Gastrocnemius medialis (tissue), 4 donors: ENCODE results near the gene SYT2.

Experiments
- POLR2A ChIP-seq, 2 donors: fragments of 450-650 bp; IDR thresholded peaks; one replicate each; pipeline ENCODE4 v1.6.1; 2017; ENCODE audit warnings: antibody characterized with exemption in 2 of 2, mild to moderate bottlenecking in 2 of 2, moderate library complexity in 2 of 2
- TF ChIP-seq, protein P1 (sequence below), 5 experiments: fragments of 450-650 bp in 3 of 5; fragments of 200-600 bp in 2 of 5; sonication (generic) in 2 of 5; IDR thresholded peaks in 4 of 5; conservative IDR thresholded peaks in 1 of 5; 1 replicate in 4 of 5; 2 replicates in 1 of 5; pipeline ENCODE4 v1.5.1; 2016 to 2019; ENCODE audit warnings: antibody characterized with exemption in 5 of 5, mild to moderate bottlenecking in 3 of 5, moderate library complexity in 3 of 5

DNA sequence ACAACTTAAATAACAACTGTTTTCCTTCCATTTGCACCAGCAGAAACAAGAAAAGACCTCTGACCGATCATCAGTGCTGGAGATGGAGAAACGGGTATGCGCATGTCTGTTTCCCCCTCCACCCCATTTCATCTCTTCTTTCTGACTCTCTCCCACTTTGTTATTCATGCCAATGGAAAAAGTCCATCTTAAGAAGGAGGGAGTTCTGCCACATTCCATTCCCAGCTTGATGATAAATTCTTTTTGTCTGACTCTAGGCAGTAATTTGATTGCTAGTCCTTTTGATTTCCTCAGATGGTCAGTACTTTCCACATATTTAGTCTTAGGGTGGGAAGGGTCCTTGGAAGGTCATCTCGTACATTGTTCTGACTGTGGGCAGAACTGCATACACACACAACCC, 142.5 kb downstream of the SYT2 start:
- TF ChIP-seq POLR2A (IDR thresholded peaks at IDR 0.05) = no peak
- TF ChIP-seq, protein P1, sequence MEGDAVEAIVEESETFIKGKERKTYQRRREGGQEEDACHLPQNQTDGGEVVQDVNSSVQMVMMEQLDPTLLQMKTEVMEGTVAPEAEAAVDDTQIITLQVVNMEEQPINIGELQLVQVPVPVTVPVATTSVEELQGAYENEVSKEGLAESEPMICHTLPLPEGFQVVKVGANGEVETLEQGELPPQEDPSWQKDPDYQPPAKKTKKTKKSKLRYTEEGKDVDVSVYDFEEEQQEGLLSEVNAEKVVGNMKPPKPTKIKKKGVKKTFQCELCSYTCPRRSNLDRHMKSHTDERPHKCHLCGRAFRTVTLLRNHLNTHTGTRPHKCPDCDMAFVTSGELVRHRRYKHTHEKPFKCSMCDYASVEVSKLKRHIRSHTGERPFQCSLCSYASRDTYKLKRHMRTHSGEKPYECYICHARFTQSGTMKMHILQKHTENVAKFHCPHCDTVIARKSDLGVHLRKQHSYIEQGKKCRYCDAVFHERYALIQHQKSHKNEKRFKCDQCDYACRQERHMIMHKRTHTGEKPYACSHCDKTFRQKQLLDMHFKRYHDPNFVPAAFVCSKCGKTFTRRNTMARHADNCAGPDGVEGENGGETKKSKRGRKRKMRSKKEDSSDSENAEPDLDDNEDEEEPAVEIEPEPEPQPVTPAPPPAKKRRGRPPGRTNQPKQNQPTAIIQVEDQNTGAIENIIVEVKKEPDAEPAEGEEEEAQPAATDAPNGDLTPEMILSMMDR (IDR thresholded peaks at IDR 0.05 in 4 of 5, conservative IDR thresholded peaks at IDR 0.05 in 1 of 5) = no peak
